WERI-Rb-1 (cell line): Measurements from ENCODE around the gene PIANP.
"Not testable (repeated sequence)": the region's sequence is repeated elsewhere in the genome, so short reads cannot be mapped to it uniquely, and the experiment has no call there.

ENCODE experiments used
- DNase-seq: peaks from one replicate; pipeline ENCODE4 v3.0.0-alpha.2; 2020
- H3K27ac ChIP-seq: fragments of 250-450 bp; sonication (Bioruptor Pico); 2 replicates; pipeline ENCODE4 v1.5.1; 2020; ENCODE audit warnings: mild to moderate bottlenecking, moderate library complexity
- H3K27me3 ChIP-seq: fragments of 250-450 bp; sonication (Bioruptor Pico); 2 replicates; pipeline ENCODE4 v1.5.1; 2021; ENCODE audit warnings: mild to moderate bottlenecking, low read depth, moderate library complexity; ENCODE audit not compliant: insufficient read depth, severe bottlenecking
- H3K36me3 ChIP-seq: fragments of 250-450 bp; sonication (Bioruptor Pico); 2 replicates; pipeline ENCODE4 v1.5.1; 2020; ENCODE audit warnings: mild to moderate bottlenecking, moderate library complexity
- H3K4me3 ChIP-seq: 2 replicates; pipeline ENCODE4 v1.5.1; 2011; ENCODE audit warnings: low read depth, mild to moderate bottlenecking, control low read depth, low read length
- H3K9me3 ChIP-seq: fragments of 250-450 bp; sonication (Bioruptor Pico); 2 replicates; pipeline ENCODE4 v1.5.1; 2021; ENCODE audit warnings: mild to moderate bottlenecking, moderate library complexity; ENCODE audit not compliant: severe bottlenecking
- TF ChIP-seq, protein P1 (sequence below): IDR thresholded peaks from 2 replicates; pipeline ENCODE4 v1.5.1; 2011; ENCODE audit warnings: low read depth, mild to moderate bottlenecking, control low read depth, inconsistent platforms, low read length

Gene PIANP

DNA sequence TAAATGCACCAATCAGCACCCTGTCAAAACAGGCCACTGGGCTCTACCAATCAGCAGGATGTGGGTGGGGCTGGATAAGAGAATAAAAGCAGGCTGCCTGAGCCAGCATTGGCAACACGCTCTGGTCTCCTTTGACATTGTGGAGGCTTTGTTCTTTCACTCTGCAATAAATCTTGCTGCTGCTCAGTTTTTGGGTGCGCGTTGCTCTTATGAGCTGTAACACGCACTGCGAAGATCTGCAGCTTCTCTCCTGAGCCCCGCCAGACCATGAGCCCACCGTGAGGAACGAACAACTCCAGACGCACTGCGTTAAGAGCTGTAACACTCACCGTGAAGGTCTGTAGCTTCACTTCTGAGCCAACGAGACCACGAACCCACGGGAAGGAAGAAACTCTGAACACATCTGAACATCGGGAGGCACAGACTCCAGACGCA, 8.4 kb upstream of the PIANP start:
- H3K27ac ChIP-seq = no peak overlapping the region
- no peaks in the 10 kb centered on the region for H3K27me3 ChIP-seq
- H3K9me3 ChIP-seq = peaks cover 3% of the 10 kb centered on the region
- no peak overlapping the region for H3K4me3 ChIP-seq
- TF ChIP-seq, protein P1, sequence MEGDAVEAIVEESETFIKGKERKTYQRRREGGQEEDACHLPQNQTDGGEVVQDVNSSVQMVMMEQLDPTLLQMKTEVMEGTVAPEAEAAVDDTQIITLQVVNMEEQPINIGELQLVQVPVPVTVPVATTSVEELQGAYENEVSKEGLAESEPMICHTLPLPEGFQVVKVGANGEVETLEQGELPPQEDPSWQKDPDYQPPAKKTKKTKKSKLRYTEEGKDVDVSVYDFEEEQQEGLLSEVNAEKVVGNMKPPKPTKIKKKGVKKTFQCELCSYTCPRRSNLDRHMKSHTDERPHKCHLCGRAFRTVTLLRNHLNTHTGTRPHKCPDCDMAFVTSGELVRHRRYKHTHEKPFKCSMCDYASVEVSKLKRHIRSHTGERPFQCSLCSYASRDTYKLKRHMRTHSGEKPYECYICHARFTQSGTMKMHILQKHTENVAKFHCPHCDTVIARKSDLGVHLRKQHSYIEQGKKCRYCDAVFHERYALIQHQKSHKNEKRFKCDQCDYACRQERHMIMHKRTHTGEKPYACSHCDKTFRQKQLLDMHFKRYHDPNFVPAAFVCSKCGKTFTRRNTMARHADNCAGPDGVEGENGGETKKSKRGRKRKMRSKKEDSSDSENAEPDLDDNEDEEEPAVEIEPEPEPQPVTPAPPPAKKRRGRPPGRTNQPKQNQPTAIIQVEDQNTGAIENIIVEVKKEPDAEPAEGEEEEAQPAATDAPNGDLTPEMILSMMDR = no peak
- DNase-seq = no peak
- no peaks in the 10 kb centered on the region for H3K36me3 ChIP-seq

- H3K36me3 ChIP-seq, H3K27me3 ChIP-seq, DNase-seq, H3K27ac ChIP-seq, H3K9me3 ChIP-seq, H3K4me3 ChIP-seq: not testable (repeated sequence)
These were observed 7.7 kb upstream of the PIANP start for GRCh38 chr12:6708351-6708750.

DNA sequence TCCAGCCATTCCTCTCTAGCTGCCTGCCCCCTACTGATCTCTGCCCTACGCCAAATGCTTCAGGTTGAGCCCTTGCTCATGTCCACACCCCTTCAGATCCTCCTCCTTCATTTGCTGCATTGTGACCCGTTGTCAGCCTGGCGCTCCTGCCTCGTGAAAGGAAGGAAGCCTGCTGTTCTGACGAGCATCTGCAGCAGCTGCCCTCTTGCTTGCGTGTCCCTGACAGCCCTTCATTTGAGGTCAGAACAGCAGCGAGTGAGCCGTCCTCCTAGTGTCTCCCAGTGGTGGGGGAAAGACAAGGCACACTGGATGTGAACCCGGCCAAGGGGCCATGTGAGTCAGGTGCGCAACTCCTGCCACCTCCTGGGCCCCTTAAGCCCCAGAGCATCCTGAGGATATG, 3.0 kb upstream of the PIANP start:
- DNase-seq = peak; percentile 61
- no peak overlapping the region for H3K27ac ChIP-seq
- TF ChIP-seq, protein P1 = peak; percentile 33; the same call in 1 of the 2 replicates
- H3K4me3 ChIP-seq = no peak overlapping the region
- peaks cover 2% of the 10 kb centered on the region for H3K9me3 ChIP-seq
- H3K36me3 ChIP-seq = no peaks in the 10 kb centered on the region
- no peaks in the 10 kb centered on the region for H3K27me3 ChIP-seq

- no peak for DNase-seq
- TF ChIP-seq, protein P1 = no peak
- H3K27me3 ChIP-seq = no peaks in the 10 kb centered on the region
- no peaks in the 10 kb centered on the region for H3K9me3 ChIP-seq
- H3K36me3 ChIP-seq = peaks cover 3% of the 10 kb centered on the region
- H3K4me3 ChIP-seq = peak overlapping the region; percentile 57
- peak overlapping the region; percentile 39 for H3K27ac ChIP-seq
These were observed 608 bp upstream of the PIANP start for GRCh38 chr12:6701078-6701768.

GRCh38 chr12:6699989-6700645, 498 bp downstream of the PIANP start:
- H3K27me3 ChIP-seq = no peaks in the 10 kb centered on the region
- H3K9me3 ChIP-seq = no peaks in the 10 kb centered on the region
- H3K27ac ChIP-seq = peak overlapping the region; percentile 63
- DNase-seq = peak; percentile 38
- peaks cover 3% of the 10 kb centered on the region for H3K36me3 ChIP-seq
- H3K4me3 ChIP-seq = peak overlapping the region; percentile 79
- TF ChIP-seq, protein P1 = no peak

DNA sequence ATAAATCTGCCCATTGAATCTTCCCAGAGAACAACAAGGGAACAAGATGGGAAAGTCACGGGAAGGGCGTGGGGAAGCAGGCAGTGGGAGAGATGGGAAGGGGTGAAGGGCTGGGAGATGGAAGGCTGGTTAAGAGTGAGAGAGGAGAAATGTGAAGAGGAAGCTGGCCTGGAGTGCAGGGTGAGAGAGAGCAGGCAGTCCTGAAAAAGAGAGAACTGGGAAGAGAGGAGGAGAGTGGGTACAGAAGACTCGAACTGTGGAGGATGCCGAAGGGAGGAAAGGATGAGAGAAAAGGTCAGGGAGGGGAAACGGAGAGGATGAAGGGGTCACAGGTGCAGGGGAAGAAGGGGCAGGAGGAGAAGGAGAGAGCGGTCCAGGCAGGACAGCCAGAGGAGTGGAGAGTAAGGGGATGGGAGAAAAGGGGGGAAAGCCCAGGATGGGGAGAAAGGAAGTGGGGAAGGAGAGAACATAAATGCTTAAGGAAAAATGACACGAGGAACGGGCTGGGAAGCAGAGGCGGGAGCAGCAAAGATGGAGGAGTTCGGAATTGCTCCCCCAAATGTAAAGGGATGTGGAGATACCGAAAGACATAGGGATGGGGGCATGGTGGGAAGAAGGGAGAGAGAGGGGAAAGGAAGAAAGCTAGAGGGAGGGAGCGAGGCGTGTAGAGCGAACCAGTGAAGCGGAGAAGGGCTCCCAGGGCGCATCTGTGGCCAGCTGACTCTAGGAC, 1.2 kb downstream of the PIANP start:
- Histone ChIP-seq H3K27me3 (no peaks in the 10 kb centered on the region), H3K4me3 (peak overlapping the region; percentile 79), H3K27ac (no peak overlapping the region)

More for the DNA sequence above, 1.2 kb downstream of the PIANP start:
- DNase-seq = no peak
- TF ChIP-seq, protein P1 = no peak
- Histone ChIP-seq H3K9me3 (no peaks in the 10 kb centered on the region), H3K36me3 (peaks cover 3% of the 10 kb centered on the region)
